Central memory CD8-positive, alpha-beta T cell (primary cell): ENCODE results near the gene ANO2.
"Not testable (repeated sequence)": the region's sequence is repeated elsewhere in the genome, so short reads cannot be mapped to it uniquely, and the experiment has no call there.

Experiments used
- ATAC-seq: fragments of 150-1000 bp; cut with Tn5 transposase; replicated peaks from 2 replicates; pipeline ENCODE4 v1.10.0; 2022; ENCODE audit warnings: mild to moderate bottlenecking, moderate FRiP score, moderate number of reproducible peaks; ENCODE audit not compliant: poor library complexity, severe bottlenecking; ENCODE audit errors: extremely low read depth
- DNase-seq, 2 donors: peaks; one replicate each; pipeline ENCODE4 v3.0.0; 2021; ENCODE audit warnings: low spot score in 2 of 2
- H3K27ac Mint-ChIP-seq: one replicate; pipeline ENCODE4 v1.8.0; 2022; ENCODE audit warnings: low read depth, mild to moderate bottlenecking, moderate library complexity, mixed read lengths
- H3K27me3 Mint-ChIP-seq: one replicate; pipeline ENCODE4 v1.8.0; 2022; ENCODE audit warnings: mixed read lengths
- H3K36me3 Mint-ChIP-seq: one replicate; pipeline ENCODE4 v1.8.0; 2022; ENCODE audit warnings: mild to moderate bottlenecking, moderate library complexity, mixed read lengths; ENCODE audit not compliant: insufficient read depth
- H3K4me1 Mint-ChIP-seq: one replicate; pipeline ENCODE4 v1.8.0; 2022; ENCODE audit warnings: mixed read lengths
- H3K4me3 Mint-ChIP-seq: one replicate; pipeline ENCODE4 v1.8.0; 2022; ENCODE audit warnings: mild to moderate bottlenecking, moderate library complexity, mixed read lengths
- H3K9me3 Mint-ChIP-seq: one replicate; pipeline ENCODE4 v1.8.0; 2022; ENCODE audit warnings: mixed read lengths

The ANO2 gene

GRCh38 chr12:5660238-5660637 lies 284.8 kb downstream of the ANO2 start:
- Mint-ChIP-seq H3K4me1 (no peaks in the 10 kb centered on the region), H3K27ac (no peak overlapping the region), H3K36me3 (no peaks in the 10 kb centered on the region), H3K4me3 (no peak overlapping the region), H3K9me3 (no peaks in the 10 kb centered on the region), H3K27me3 (no peaks in the 10 kb centered on the region)
- no peak for ATAC-seq
- DNase-seq: no peak

GRCh38 chr12:5658339-5658941 lies 286.6 kb downstream of the ANO2 start:
- H3K27ac Mint-ChIP-seq, DNase-seq: not testable (repeated sequence)

GRCh38 chr12:5656836-5657235 lies 288.2 kb downstream of the ANO2 start:
- H3K4me3 Mint-ChIP-seq: no peak overlapping the region
- no peaks in the 10 kb centered on the region for H3K9me3 Mint-ChIP-seq
- ATAC-seq (no peak), DNase-seq (no peak)
- no peak overlapping the region for H3K27ac Mint-ChIP-seq
- H3K4me1 Mint-ChIP-seq: no peaks in the 10 kb centered on the region
- H3K27me3 Mint-ChIP-seq: no peaks in the 10 kb centered on the region
- H3K36me3 Mint-ChIP-seq: no peaks in the 10 kb centered on the region

More at GRCh38 chr12:5658339-5658941, 286.6 kb downstream of the ANO2 start:
- H3K4me3 Mint-ChIP-seq, ATAC-seq, H3K27me3 Mint-ChIP-seq, H3K36me3 Mint-ChIP-seq, H3K9me3 Mint-ChIP-seq, H3K4me1 Mint-ChIP-seq: not testable (repeated sequence)

GRCh38 chr12:5655120-5655519 lies 289.9 kb downstream of the ANO2 start:
- DNase-seq (no peak), ATAC-seq (no peak)
- H3K27ac Mint-ChIP-seq: no peak overlapping the region
- no peaks in the 10 kb centered on the region for H3K36me3 Mint-ChIP-seq
- H3K4me3 Mint-ChIP-seq: no peak overlapping the region
- no peaks in the 10 kb centered on the region for H3K9me3 Mint-ChIP-seq
- no peaks in the 10 kb centered on the region for H3K27me3 Mint-ChIP-seq
- H3K4me1 Mint-ChIP-seq: no peaks in the 10 kb centered on the region

GRCh38 chr12:5654019-5654418 lies 291.0 kb downstream of the ANO2 start:
- Mint-ChIP-seq H3K4me3 (no peak overlapping the region), H3K27ac (no peak overlapping the region), H3K27me3 (peaks cover 5% of the 10 kb centered on the region), H3K4me1 (no peaks in the 10 kb centered on the region), H3K36me3 (no peaks in the 10 kb centered on the region), H3K9me3 (no peaks in the 10 kb centered on the region)
- DNase-seq (no peak), ATAC-seq (no peak)

- ATAC-seq: no peak
- DNase-seq: no peak
- H3K27me3 Mint-ChIP-seq: peaks cover 23% of the 10 kb centered on the region
- H3K36me3 Mint-ChIP-seq: peaks cover 2% of the 10 kb centered on the region
- H3K9me3 Mint-ChIP-seq: no peaks in the 10 kb centered on the region
- no peak overlapping the region for H3K27ac Mint-ChIP-seq
- H3K4me1 Mint-ChIP-seq: no peaks in the 10 kb centered on the region
- no peak overlapping the region for H3K4me3 Mint-ChIP-seq
Observed at GRCh38 chr12:5650829-5651461, 294.1 kb downstream of the ANO2 start.

- H3K27ac Mint-ChIP-seq: no peak overlapping the region
- peaks cover 2% of the 10 kb centered on the region for H3K36me3 Mint-ChIP-seq
- H3K27me3 Mint-ChIP-seq: peaks cover 23% of the 10 kb centered on the region
- no peak for DNase-seq
- no peaks in the 10 kb centered on the region for H3K4me1 Mint-ChIP-seq
- no peak for ATAC-seq
- H3K4me3 Mint-ChIP-seq: no peak overlapping the region
- H3K9me3 Mint-ChIP-seq: no peaks in the 10 kb centered on the region
Observed at GRCh38 chr12:5650281-5650680, 294.8 kb downstream of the ANO2 start.

GRCh38 chr12:5648692-5649359 lies 296.2 kb downstream of the ANO2 start:
- H3K4me3 Mint-ChIP-seq: no peak overlapping the region
- no peaks in the 10 kb centered on the region for H3K4me1 Mint-ChIP-seq
- no peaks in the 10 kb centered on the region for H3K9me3 Mint-ChIP-seq
- H3K27me3 Mint-ChIP-seq: peaks cover 23% of the 10 kb centered on the region
- no peak for DNase-seq
- H3K27ac Mint-ChIP-seq: no peak overlapping the region
- peaks cover 2% of the 10 kb centered on the region for H3K36me3 Mint-ChIP-seq
- ATAC-seq: no peak

GRCh38 chr12:5643266-5643665 lies 301.8 kb downstream of the ANO2 start:
- H3K27ac Mint-ChIP-seq: no peak overlapping the region
- peaks cover 2% of the 10 kb centered on the region for H3K36me3 Mint-ChIP-seq
- no peak overlapping the region for H3K4me3 Mint-ChIP-seq

GRCh38 chr12:5637698-5638097 lies 307.4 kb downstream of the ANO2 start:
- Mint-ChIP-seq H3K36me3 (no peaks in the 10 kb centered on the region), H3K4me3 (no peak overlapping the region), H3K4me1 (no peaks in the 10 kb centered on the region), H3K9me3 (no peaks in the 10 kb centered on the region), H3K27me3 (peaks cover 21% of the 10 kb centered on the region), H3K27ac (no peak overlapping the region)
- ATAC-seq: no peak
- no peak for DNase-seq

More at GRCh38 chr12:5643266-5643665, 301.8 kb downstream of the ANO2 start:
- Mint-ChIP-seq H3K27me3 (peaks cover 19% of the 10 kb centered on the region), H3K9me3 (no peaks in the 10 kb centered on the region), H3K4me1 (no peaks in the 10 kb centered on the region)
- no peak for ATAC-seq
- DNase-seq: no peak

- Mint-ChIP-seq H3K27me3 (peaks cover 21% of the 10 kb centered on the region), H3K36me3 (no peaks in the 10 kb centered on the region), H3K4me3 (no peak overlapping the region), H3K4me1 (no peaks in the 10 kb centered on the region), H3K9me3 (no peaks in the 10 kb centered on the region), H3K27ac (no peak overlapping the region)
- ATAC-seq (no peak), DNase-seq (no peak)
Observed at GRCh38 chr12:5636907-5637306, 308.2 kb downstream of the ANO2 start.

- no peak for ATAC-seq
- no peak overlapping the region for H3K4me3 Mint-ChIP-seq
- H3K27ac Mint-ChIP-seq: no peak overlapping the region
- DNase-seq: no peak
- no peaks in the 10 kb centered on the region for H3K36me3 Mint-ChIP-seq
- H3K4me1 Mint-ChIP-seq: no peaks in the 10 kb centered on the region
- H3K9me3 Mint-ChIP-seq: no peaks in the 10 kb centered on the region
- H3K27me3 Mint-ChIP-seq: peaks cover 17% of the 10 kb centered on the region
Observed at GRCh38 chr12:5633106-5633505, 312.0 kb downstream of the ANO2 start.

- H3K4me1 Mint-ChIP-seq: no peaks in the 10 kb centered on the region
Observed at GRCh38 chr12:5632453-5632852, 312.6 kb downstream of the ANO2 start.

More at GRCh38 chr12:5632453-5632852, 312.6 kb downstream of the ANO2 start:
- no peak for ATAC-seq
- no peaks in the 10 kb centered on the region for H3K36me3 Mint-ChIP-seq
- no peak overlapping the region for H3K27ac Mint-ChIP-seq
- no peak overlapping the region for H3K4me3 Mint-ChIP-seq
- peaks cover 20% of the 10 kb centered on the region for H3K27me3 Mint-ChIP-seq
- DNase-seq: no peak
- H3K9me3 Mint-ChIP-seq: no peaks in the 10 kb centered on the region
